WTC11 (cell line): Measurements from ENCODE around the gene SLC9A9. TPM values are rescaled to one million over a fixed set of nuclear protein-coding genes. Genes with fewer than 3 reads are reported as not detected.

Experiments used
- ATAC-seq: fragments of 200-7000 bp; cut with Tn5 transposase; 2 replicates; pipeline ENCODE4 v1.10.0; 2021; ENCODE audit warnings: mild to moderate bottlenecking, moderate library complexity
- CTCF ChIA-PET: fragments of 300-600 bp; sonication (Branson Sonifier 250); formaldehyde crosslinking; loops from one replicate; lab custom pipeline; 2021; ENCODE audit warnings: antibody characterized with exemption; lab: Charles Lee
- POLR2A ChIA-PET: fragments of 350-600 bp; sonication (Branson Sonifier 250); formaldehyde crosslinking; loops from one replicate; lab custom pipeline; 2021; ENCODE audit warnings: antibody characterized with exemption; lab: Charles Lee
- DNase-seq: peaks from one replicate; pipeline ENCODE4 v3.0.0; 2021; ENCODE audit warnings: low spot score
- H3K27ac Mint-ChIP-seq: 2 replicates; pipeline ENCODE4 v1.8.0; 2021; ENCODE audit warnings: mixed read lengths
- H3K27me3 Mint-ChIP-seq: 2 replicates; pipeline ENCODE4 v1.8.0; 2021; ENCODE audit warnings: low read depth, mild to moderate bottlenecking, moderate library complexity, mixed read lengths
- H3K36me3 Mint-ChIP-seq: 2 replicates; pipeline ENCODE4 v1.8.0; 2021; ENCODE audit warnings: mixed read lengths
- H3K4me1 Mint-ChIP-seq: 2 replicates; pipeline ENCODE4 v1.8.0; 2022; ENCODE audit warnings: mixed read lengths
- H3K4me3 Mint-ChIP-seq: 2 replicates; pipeline ENCODE4 v1.8.0; 2021; ENCODE audit warnings: mild to moderate bottlenecking, moderate library complexity, mixed read lengths
- H3K9me3 Mint-ChIP-seq: 2 replicates; pipeline ENCODE4 v1.8.0; 2021; ENCODE audit warnings: mixed read lengths
- AR ChIP-seq: fragments of 250-450 bp; sonication (Bioruptor Pico); IDR thresholded peaks from 2 replicates; pipeline ENCODE4 v1.9.0; 2021; ENCODE audit warnings: mild to moderate bottlenecking
- ATF3 ChIP-seq: sonication (generic); formaldehyde crosslinking; conservative IDR thresholded peaks from 2 replicates; pipeline ENCODE4 v1.8.1; 2022; ENCODE audit warnings: mild to moderate bottlenecking, missing genetic modification reagents
- E2F4 ChIP-seq: sonication (generic); formaldehyde crosslinking; IDR thresholded peaks from 2 replicates; pipeline ENCODE4 v1.8.1; 2022; ENCODE audit warnings: low read depth, mild to moderate bottlenecking, moderate library complexity, missing genetic modification reagents, borderline replicate concordance
- ESRRA ChIP-seq: sonication (generic); formaldehyde crosslinking; IDR thresholded peaks from 2 replicates; pipeline ENCODE4 v1.8.1; 2022; ENCODE audit warnings: mild to moderate bottlenecking, missing genetic modification reagents, borderline replicate concordance
- FOXP1 ChIP-seq: sonication (generic); formaldehyde crosslinking; IDR thresholded peaks from 2 replicates; pipeline ENCODE4 v1.8.0; 2022; ENCODE audit warnings: missing genetic modification reagents, mild to moderate bottlenecking, moderate library complexity, borderline replicate concordance
- KAT7 ChIP-seq: sonication (generic); formaldehyde crosslinking; IDR thresholded peaks from 2 replicates; pipeline ENCODE4 v1.8.1; 2023; ENCODE audit warnings: missing genetic modification reagents, mild to moderate bottlenecking, borderline replicate concordance
- NFE2L1 ChIP-seq: sonication (generic); formaldehyde crosslinking; IDR thresholded peaks from 2 replicates; pipeline ENCODE4 v1.8.1; 2023; ENCODE audit warnings: missing genetic modification reagents
- TEAD4 ChIP-seq: sonication (generic); formaldehyde crosslinking; IDR thresholded peaks from 2 replicates; pipeline ENCODE4 v1.8.0; 2022; ENCODE audit warnings: mild to moderate bottlenecking, missing genetic modification reagents
- USF1 ChIP-seq: sonication (generic); formaldehyde crosslinking; IDR thresholded peaks from 2 replicates; pipeline ENCODE4 v1.8.0; 2022; ENCODE audit warnings: mild to moderate bottlenecking, missing genetic modification reagents
- ZNF512 ChIP-seq: sonication (generic); formaldehyde crosslinking; IDR thresholded peaks from 2 replicates; pipeline ENCODE4 v1.8.1; 2022; ENCODE audit warnings: missing genetic modification reagents, borderline replicate concordance
- total RNA-seq: library from RNA; stranded (reverse); gene quantifications from 3 replicates; pipeline ENCODE4 v1.2.3, GENCODE V29; 2021
- TF ChIP-seq, protein P1 (sequence below): fragments of 250-450 bp; sonication (Bioruptor Pico); conservative IDR thresholded peaks from 2 replicates; pipeline ENCODE4 v1.9.0; 2021; ENCODE audit warnings: mild to moderate bottlenecking
- TF ChIP-seq, protein P2 (sequence below): sonication (generic); formaldehyde crosslinking; IDR thresholded peaks from 2 replicates; pipeline ENCODE4 v1.8.1; 2023; ENCODE audit warnings: mild to moderate bottlenecking, missing genetic modification reagents, moderate library complexity
- TF ChIP-seq, protein P3 (sequence below): fragments of 250-450 bp; sonication (Bioruptor Pico); IDR thresholded peaks from 2 replicates; pipeline ENCODE4 v1.9.0; 2021; ENCODE audit warnings: mild to moderate bottlenecking

SLC9A9 gene
- total RNA-seq, 1 experiment from 2014 or later = 1.2 TPM

DNA sequence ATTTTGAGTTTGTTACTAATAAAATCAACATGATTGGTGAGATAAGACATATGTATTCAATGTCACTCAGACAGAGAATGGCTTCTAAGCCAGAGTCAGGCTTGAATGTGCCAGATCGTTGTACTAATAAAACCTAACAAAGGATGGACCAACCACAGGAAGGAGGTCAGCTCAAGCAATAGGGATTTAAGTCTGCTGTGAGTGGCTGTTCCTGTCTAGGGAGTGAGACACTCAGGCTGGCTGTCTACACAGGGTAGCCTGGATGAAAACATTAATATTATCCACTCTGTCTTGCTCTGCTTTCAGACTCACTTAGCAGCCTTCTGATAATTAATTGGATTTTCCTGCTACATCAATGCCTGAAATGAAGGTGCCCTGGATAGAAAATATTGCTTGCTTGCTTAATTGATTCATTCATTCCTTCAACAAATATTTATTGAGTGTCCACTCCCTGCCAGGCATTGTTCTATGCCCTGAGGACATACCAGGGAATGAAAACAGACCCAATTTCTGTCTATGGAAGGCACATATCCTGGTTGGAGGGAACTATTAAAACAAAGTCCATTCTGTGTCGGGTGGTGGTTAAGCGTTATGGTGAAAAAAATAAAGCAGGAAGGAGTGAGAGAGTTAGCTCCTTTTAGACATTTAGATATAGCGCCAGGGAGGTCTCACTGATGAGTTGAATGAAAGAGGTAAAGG, 489.3 kb downstream of the SLC9A9 start (continued):
- TF ChIP-seq AR (CRISPR knock-in tag) (no peak), E2F4 (CRISPR knock-in tag) (no peak)

GRCh38 chr3:143358155-143358792, 490.0 kb downstream of the SLC9A9 start:
- no peak for TF ChIP-seq NFE2L1 (CRISPR knock-in tag)
- no peak for TF ChIP-seq ATF3
- TF ChIP-seq, all 79 proteins: peak for 0
- H3K27me3 Mint-ChIP-seq = no peaks in the 10 kb centered on the region
- CTCF ChIA-PET = no interaction called here
- no peak overlapping the region for H3K27ac Mint-ChIP-seq
- no peak overlapping the region for H3K4me3 Mint-ChIP-seq
- no peaks in the 10 kb centered on the region for H3K36me3 Mint-ChIP-seq
- POLR2A ChIA-PET = no interaction called here
- ATAC-seq = no peak
- H3K4me1 Mint-ChIP-seq = peaks cover under 1% of the 10 kb centered on the region; the same call in 1 of the 2 replicates
- DNase-seq = no peak
- peaks cover 4% of the 10 kb centered on the region; the same call in 1 of the 2 replicates for H3K9me3 Mint-ChIP-seq

DNA sequence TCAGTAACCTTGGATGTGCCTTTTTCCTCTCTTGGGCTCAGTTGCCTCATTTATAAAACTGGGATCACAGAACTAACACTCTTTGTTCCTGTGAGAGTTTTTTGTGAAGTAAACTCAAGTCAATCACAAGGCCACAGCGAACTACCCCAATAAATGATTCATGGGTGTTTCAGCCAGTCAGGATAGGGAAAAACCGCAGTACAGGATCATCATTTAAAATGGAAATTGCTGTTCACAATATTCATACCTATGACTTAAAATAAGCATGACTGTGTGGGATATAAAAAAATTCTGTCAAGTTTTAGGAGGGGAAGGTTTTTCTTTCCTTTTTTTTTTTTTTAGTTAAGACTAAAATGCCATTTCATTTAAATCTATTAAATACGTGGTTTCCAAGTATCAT, 490.6 kb downstream of the SLC9A9 start:
- ChIA-PET CTCF (no interaction called here), POLR2A (no interaction called here)
- Mint-ChIP-seq H3K27me3 (no peaks in the 10 kb centered on the region), H3K36me3 (no peaks in the 10 kb centered on the region), H3K27ac (no peak overlapping the region), H3K4me1 (peaks cover 6% of the 10 kb centered on the region), H3K9me3 (peaks cover 4% of the 10 kb centered on the region; the same call in 1 of the 2 replicates), H3K4me3 (no peak overlapping the region)
- TF ChIP-seq, protein P1, sequence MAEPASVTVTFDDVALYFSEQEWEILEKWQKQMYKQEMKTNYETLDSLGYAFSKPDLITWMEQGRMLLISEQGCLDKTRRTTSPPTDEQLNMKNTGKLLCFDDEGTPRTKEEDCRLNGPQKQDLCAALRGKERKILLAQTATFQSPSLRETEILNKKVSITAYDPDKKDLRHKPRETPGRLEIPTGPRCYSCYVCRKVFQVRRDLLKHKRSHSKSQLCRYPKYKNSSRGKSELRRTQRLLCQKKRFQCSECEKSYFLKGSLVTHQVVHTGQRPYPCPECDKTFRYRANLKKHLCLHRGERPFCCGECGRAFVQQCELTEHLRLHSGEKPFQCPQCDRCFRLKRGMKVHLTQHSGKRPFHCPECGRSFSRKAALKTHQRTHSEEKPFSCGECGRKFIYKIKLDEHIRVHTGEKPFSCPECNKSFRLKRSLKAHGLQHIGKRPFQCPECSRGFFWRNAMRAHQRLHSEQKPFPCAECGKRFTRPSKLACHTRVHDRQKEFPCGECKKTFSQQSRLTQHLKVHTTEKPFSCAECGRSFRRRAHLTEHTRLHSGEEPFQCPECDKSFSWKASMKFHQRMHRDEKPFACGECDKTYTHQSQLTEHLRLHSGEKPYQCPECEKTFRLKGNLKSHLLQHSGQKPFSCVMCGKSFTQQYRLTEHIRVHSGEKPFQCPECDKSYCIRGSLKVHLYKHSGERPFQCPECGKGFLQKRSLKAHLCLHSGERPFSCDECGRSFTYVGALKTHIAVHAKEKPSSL (CRISPR knock-in tag) = no peak
- DNase-seq = no peak
- ATAC-seq = no peak

- no peaks in the 10 kb centered on the region for H3K27me3 Mint-ChIP-seq
- TF ChIP-seq TEAD4 (CRISPR knock-in tag) (no peak), USF1 (CRISPR knock-in tag) (no peak), FOXP1 (CRISPR knock-in tag) (no peak), ZNF512 (CRISPR knock-in tag) (no peak), ESRRA (CRISPR knock-in tag) (no peak), KAT7 (CRISPR knock-in tag) (no peak)
- TF ChIP-seq, protein P1 (CRISPR knock-in tag) = no peak
- TF ChIP-seq, protein P2, sequence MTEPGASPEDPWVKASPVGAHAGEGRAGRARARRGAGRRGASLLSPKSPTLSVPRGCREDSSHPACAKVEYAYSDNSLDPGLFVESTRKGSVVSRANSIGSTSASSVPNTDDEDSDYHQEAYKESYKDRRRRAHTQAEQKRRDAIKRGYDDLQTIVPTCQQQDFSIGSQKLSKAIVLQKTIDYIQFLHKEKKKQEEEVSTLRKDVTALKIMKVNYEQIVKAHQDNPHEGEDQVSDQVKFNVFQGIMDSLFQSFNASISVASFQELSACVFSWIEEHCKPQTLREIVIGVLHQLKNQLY (CRISPR knock-in tag) = no peak
- TF ChIP-seq, protein P3, sequence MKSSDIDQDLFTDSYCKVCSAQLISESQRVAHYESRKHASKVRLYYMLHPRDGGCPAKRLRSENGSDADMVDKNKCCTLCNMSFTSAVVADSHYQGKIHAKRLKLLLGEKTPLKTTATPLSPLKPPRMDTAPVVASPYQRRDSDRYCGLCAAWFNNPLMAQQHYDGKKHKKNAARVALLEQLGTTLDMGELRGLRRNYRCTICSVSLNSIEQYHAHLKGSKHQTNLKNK = no peak
- no peak for ATAC-seq
- no peak for DNase-seq
- H3K36me3 Mint-ChIP-seq = no peaks in the 10 kb centered on the region
- peaks cover 13% of the 10 kb centered on the region for H3K4me1 Mint-ChIP-seq
- H3K27ac Mint-ChIP-seq = no peak overlapping the region
- no peak overlapping the region for H3K4me3 Mint-ChIP-seq
- POLR2A ChIA-PET = no interaction called here
- CTCF ChIA-PET = no interaction called here
- H3K9me3 Mint-ChIP-seq = peaks cover 4% of the 10 kb centered on the region; the same call in 1 of the 2 replicates
Measured at GRCh38 chr3:143356839-143357238, 491.4 kb downstream of the SLC9A9 start.
